Trophoblast cell (in vitro differentiated cells and primary cell): Measurements from ENCODE around the gene OST4.

Experiments used
- DNase-seq, 2 donors: peaks; one replicate each; pipeline ENCODE4 v3.0.0-alpha.2; 2016
- H2AFZ ChIP-seq: 2 replicates; pipeline ENCODE4 v1.6.1; 2013; ENCODE audit warnings: low read length, moderate library complexity, mild to moderate bottlenecking; ENCODE audit not compliant: insufficient read depth, poor library complexity
- H2AK5ac ChIP-seq: 2 replicates; pipeline ENCODE4 v1.6.1; 2013; ENCODE audit warnings: mild to moderate bottlenecking, low read length
- H2BK120ac ChIP-seq: 2 replicates; pipeline ENCODE4 v1.6.1; 2013; ENCODE audit warnings: low read length, mild to moderate bottlenecking, moderate library complexity; ENCODE audit not compliant: insufficient read depth, poor library complexity
- H2BK12ac ChIP-seq: 2 replicates; pipeline ENCODE4 v1.6.1; 2013; ENCODE audit warnings: mild to moderate bottlenecking, low read length, moderate library complexity
- H2BK5ac ChIP-seq: 2 replicates; pipeline ENCODE4 v1.6.1; 2013; ENCODE audit warnings: low read length, low read depth, moderate library complexity, mild to moderate bottlenecking; ENCODE audit not compliant: poor library complexity
- H3K14ac ChIP-seq: 2 replicates; pipeline ENCODE4 v1.6.1; 2013; ENCODE audit warnings: mild to moderate bottlenecking, low read length
- H3K18ac ChIP-seq: 2 replicates; pipeline ENCODE4 v1.6.1; 2013; ENCODE audit warnings: mild to moderate bottlenecking, low read length
- H3K23ac ChIP-seq: 2 replicates; pipeline ENCODE4 v1.6.1; 2013; ENCODE audit warnings: low read length
- H3K27ac ChIP-seq: 2 replicates; pipeline ENCODE4 v1.5.1; 2013; ENCODE audit warnings: low read depth, mild to moderate bottlenecking, inconsistent platforms, low read length, moderate library complexity
- H3K27me3 ChIP-seq: 2 replicates; pipeline ENCODE4 v1.6.1; 2013; ENCODE audit warnings: inconsistent platforms, mild to moderate bottlenecking, low read length, moderate library complexity; ENCODE audit not compliant: insufficient read depth
- H3K36me3 ChIP-seq, 2 experiments: 1 replicate in 1 of 2; 2 replicates in 1 of 2; pipeline ENCODE4 v1.6.1; 2013; ENCODE audit warnings: low read length in 2 of 2, mild to moderate bottlenecking in 2 of 2, moderate library complexity in 1 of 2; ENCODE audit not compliant: insufficient read depth in 2 of 2, control insufficient read depth in 1 of 2
- H3K4ac ChIP-seq: 2 replicates; pipeline ENCODE4 v1.6.1; 2013; ENCODE audit warnings: low read depth, mild to moderate bottlenecking, low read length, moderate library complexity
- H3K4me1 ChIP-seq, 2 experiments: 1 replicate in 1 of 2; 2 replicates in 1 of 2; pipeline ENCODE4 v1.6.1; 2013; ENCODE audit warnings: low read length in 2 of 2, mild to moderate bottlenecking in 2 of 2, moderate library complexity in 1 of 2; ENCODE audit not compliant: insufficient read depth in 2 of 2, control insufficient read depth in 1 of 2
- H3K4me2 ChIP-seq: 2 replicates; pipeline ENCODE4 v1.6.1; 2013; ENCODE audit warnings: inconsistent platforms, mild to moderate bottlenecking, low read length, moderate library complexity
- H3K4me3 ChIP-seq: 2 replicates; pipeline ENCODE4 v1.5.1; 2013; ENCODE audit warnings: mild to moderate bottlenecking, low read depth, low read length, inconsistent platforms
- H3K79me1 ChIP-seq: one replicate; pipeline ENCODE4 v1.6.1; 2013; ENCODE audit warnings: low read length
- H3K79me2 ChIP-seq: 2 replicates; pipeline ENCODE4 v1.6.1; 2013; ENCODE audit warnings: low read length, mild to moderate bottlenecking; ENCODE audit not compliant: control insufficient read depth, insufficient read depth, poor library complexity
- H3K9ac ChIP-seq: 2 replicates; pipeline ENCODE4 v1.6.1; 2013; ENCODE audit warnings: mild to moderate bottlenecking, low read length
- H3K9me3 ChIP-seq: 2 replicates; pipeline ENCODE4 v1.6.1; 2013; ENCODE audit warnings: low read depth, mild to moderate bottlenecking, control low read depth, inconsistent platforms, low read length; ENCODE audit not compliant: insufficient read depth
- H4K12ac ChIP-seq: 2 replicates; pipeline ENCODE4 v1.6.1; 2013; ENCODE audit warnings: low read depth, mild to moderate bottlenecking, low read length, moderate library complexity
- H4K8ac ChIP-seq: 2 replicates; pipeline ENCODE4 v1.6.1; 2013; ENCODE audit warnings: low read depth, mild to moderate bottlenecking, low read length, moderate library complexity
- H4K91ac ChIP-seq: one replicate; pipeline ENCODE4 v1.6.1; 2013; ENCODE audit warnings: low read depth, mild to moderate bottlenecking, low read length, moderate library complexity
- WGBS: extraction: QIAGEN DNeasy Blood & Tissue Kit; methylation state at CpG from one replicate; pipeline ENCODE4 v1.1.7; 2013; ENCODE audit warnings: missing lambda C conversion rate; ENCODE audit not compliant: insufficient read length, insufficient coverage; ENCODE audit errors: extremely low coverage; 5-methylcytosine and 5-hydroxymethylcytosine counted together

The OST4 gene

DNA sequence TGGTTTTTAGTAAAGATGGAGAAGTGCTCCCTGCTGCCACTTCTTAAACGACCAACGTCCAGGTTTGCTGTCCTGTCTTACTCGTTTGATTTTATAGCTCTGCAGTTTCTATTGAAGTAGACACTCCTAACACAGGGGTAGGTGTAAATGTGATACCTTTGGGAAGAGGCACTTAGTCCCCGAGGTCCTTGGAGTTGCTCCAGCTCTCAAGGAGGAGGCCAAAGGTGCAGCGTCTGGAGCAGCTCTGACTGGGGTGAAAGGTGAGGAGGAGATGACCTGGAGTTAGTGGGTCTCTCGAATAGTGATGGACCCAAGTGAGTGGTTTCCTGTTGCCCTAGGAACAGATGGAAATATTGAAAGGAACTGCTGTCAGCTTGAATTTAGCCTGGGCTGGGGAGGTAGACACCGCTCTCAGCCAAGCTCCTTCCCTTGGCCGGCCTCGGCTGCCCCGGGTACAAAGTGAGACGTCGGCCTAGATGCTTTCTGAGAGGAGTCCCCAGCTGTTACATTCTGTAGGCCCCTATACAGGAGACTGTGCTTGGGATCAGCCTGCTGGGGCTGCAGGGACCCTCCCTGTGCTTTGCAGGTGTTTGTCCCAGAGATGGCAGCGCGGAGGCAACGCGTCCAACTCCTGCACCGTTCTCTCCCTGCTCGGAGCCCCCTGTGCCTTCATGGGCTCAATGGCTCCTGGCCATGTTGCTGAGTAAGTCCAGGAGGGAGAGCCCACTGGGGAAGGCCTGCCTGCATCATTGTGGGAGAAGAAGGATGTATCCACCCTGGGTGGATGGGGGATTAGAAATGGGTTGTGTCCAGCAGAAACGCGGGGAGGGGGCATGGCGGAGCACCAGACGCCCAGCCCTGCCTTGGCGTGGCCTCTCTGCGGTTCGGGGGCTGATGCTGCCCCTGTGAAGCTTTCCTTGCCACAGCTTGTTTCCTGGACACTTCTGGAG, 20.6 kb upstream of the OST4 start:
- Histone ChIP-seq H3K9ac (no peak overlapping the region), H3K4ac (no peak overlapping the region), H2BK120ac (no peak overlapping the region), H3K4me1 (peaks cover 5 to 7% of the 10 kb centered on the region in 2 experiments), H4K12ac (no peak overlapping the region), H2BK12ac (no peak overlapping the region), H2AFZ (no peak overlapping the region), H3K4me3 (no peak overlapping the region), H4K8ac (no peak overlapping the region), H3K27me3 (no peaks in the 10 kb centered on the region), H2AK5ac (no peak overlapping the region), H3K9me3 (no peaks in the 10 kb centered on the region), H3K36me3 (no peaks in the 10 kb centered on the region), H3K79me1 (peaks cover 4% of the 10 kb centered on the region), H3K23ac (no peak overlapping the region), H3K79me2 (no peaks in the 10 kb centered on the region), H2BK5ac (no peak overlapping the region), H3K4me2 (no peak overlapping the region), H3K27ac (no peak overlapping the region), H3K14ac (no peak overlapping the region), H4K91ac (no peak overlapping the region), H3K18ac (no peak overlapping the region)
- no peak for DNase-seq
- WGBS: no CpG with 5 or more reads among the region's 25 CpGs

DNA sequence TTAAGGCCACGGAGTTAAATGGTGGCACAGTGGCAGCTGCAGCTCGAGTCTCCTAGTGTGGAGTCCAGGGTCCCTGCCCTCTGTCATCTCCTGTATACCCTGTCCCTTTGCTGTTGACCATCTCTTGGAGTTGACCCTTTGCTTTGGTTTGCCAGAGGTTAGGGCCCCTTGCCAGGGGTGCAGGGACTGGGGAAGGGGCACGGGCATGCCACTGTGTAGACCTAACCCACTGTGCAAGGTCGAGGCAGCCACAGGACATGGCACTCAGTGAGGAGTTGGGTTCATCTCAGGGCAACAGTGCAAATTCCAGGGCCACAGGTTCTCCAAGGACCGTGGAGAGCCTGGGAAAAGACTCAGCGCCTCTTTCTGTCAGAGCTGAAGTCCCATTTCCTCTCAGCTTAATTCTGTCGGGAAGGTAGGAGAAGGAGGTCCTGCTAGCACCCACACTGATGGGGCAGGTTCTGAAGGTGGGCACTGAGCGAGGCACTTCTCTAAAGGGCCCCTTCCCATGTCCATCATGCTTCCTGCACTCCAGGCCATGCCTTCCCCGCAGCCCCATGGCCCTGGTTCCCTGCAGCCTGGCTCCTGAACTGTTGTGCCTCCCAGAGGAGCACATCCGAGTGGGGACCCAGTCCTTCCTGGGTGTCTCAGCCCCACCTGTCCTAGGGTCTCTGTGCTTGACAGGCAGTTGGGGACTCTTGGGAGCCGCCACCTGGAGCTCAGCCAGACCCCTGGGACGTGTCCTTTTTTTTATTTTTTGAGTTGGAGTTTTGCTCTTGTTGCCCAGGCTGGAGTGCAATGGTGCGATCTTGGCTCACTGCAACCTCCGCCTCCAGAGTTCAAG, 17.9 kb upstream of the OST4 start:
- Histone ChIP-seq H4K12ac (no peak overlapping the region), H3K27ac (no peak overlapping the region), H3K4me3 (no peak overlapping the region), H4K91ac (no peak overlapping the region), H3K4me1 (peaks cover 5 to 12% of the 10 kb centered on the region in 2 experiments), H3K4ac (no peak overlapping the region), H3K14ac (no peak overlapping the region), H3K23ac (no peak overlapping the region), H3K9ac (no peak overlapping the region), H3K18ac (no peak overlapping the region), H3K27me3 (no peaks in the 10 kb centered on the region), H2BK5ac (no peak overlapping the region), H3K4me2 (no peak overlapping the region), H2AK5ac (no peak overlapping the region), H3K9me3 (no peaks in the 10 kb centered on the region), H3K79me2 (peaks cover 6% of the 10 kb centered on the region), H2BK120ac (no peak overlapping the region), H3K36me3 (no peaks in the 10 kb centered on the region), H2AFZ (no peak overlapping the region), H2BK12ac (no peak overlapping the region), H3K79me1 (peaks cover 8% of the 10 kb centered on the region), H4K8ac (no peak overlapping the region)
- WGBS: no CpG with 5 or more reads among the region's 14 CpGs
- DNase-seq: no peak

DNA sequence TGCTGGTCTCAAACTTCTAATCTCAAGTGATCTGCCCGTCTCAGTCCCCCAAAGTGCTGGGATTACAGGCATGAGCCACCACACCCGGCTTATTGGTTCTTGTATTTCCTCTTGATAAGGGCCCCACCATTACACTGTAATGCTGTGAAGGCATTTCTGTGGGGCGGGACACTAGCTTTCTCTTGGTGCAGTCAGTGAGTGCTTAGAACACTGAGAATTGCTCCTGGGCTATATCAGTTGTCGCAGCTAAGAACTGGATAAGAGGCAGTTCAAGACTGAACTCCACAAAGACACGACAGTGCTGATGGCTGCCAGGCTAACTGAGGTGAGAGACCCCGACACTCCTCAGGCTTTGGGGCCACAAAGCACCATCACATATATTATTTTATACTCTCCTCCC, 17.2 kb upstream of the OST4 start:
- Histone ChIP-seq H4K12ac (no peak overlapping the region), H3K27ac (no peak overlapping the region), H3K4ac (no peak overlapping the region), H2AK5ac (no peak overlapping the region), H3K9me3 (no peaks in the 10 kb centered on the region), H3K14ac (no peak overlapping the region), H3K36me3 (no peaks in the 10 kb centered on the region), H3K79me2 (peaks cover 6% of the 10 kb centered on the region), H3K27me3 (no peaks in the 10 kb centered on the region), H3K4me2 (no peak overlapping the region), H3K23ac (no peak overlapping the region), H3K4me3 (no peak overlapping the region), H3K18ac (no peak overlapping the region), H4K8ac (no peak overlapping the region), H2BK12ac (no peak overlapping the region), H4K91ac (no peak overlapping the region), H3K4me1 (peaks cover 5 to 12% of the 10 kb centered on the region in 2 experiments), H3K79me1 (peaks cover 8% of the 10 kb centered on the region), H2AFZ (no peak overlapping the region), H2BK5ac (no peak overlapping the region), H2BK120ac (no peak overlapping the region), H3K9ac (no peak overlapping the region)
- no peak for DNase-seq
- no CpG with 5 or more reads among the region's 6 CpGs for WGBS

DNA sequence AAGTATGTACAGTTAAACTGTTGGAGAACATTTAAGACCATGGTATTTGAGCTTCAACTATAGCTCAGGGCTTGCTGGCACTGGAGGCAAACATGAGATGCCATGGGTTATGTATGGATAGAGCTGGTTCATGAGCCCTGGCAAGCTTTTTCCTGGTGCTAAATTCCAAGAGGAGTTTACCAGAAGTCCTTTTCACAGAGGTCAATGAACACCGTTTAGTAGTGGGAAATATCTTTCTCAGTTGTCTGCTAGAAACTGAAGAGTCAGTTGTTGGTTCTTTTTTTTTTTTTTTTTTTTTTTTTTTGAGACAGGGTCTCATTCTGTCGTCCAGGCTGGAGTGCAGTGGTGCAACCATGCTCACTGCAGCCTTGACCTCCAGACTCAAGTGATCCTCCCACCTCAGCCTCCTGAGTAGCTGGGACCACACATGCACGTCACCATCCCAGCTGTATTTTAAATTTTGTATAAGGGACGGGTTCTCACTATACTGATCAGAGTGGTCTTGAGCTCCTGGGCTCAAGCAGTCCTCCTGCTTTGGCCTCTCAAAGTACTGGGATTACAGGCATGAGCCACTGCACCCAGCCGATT, 16.5 kb upstream of the OST4 start:
- Histone ChIP-seq H4K91ac (no peak overlapping the region), H3K27me3 (no peaks in the 10 kb centered on the region), H4K8ac (no peak overlapping the region), H3K4me2 (no peak overlapping the region), H3K27ac (no peak overlapping the region), H3K9me3 (no peaks in the 10 kb centered on the region), H2AFZ (no peak overlapping the region), H3K36me3 (no peaks in the 10 kb centered on the region), H3K23ac (no peak overlapping the region), H2AK5ac (no peak overlapping the region), H3K18ac (no peak overlapping the region), H2BK12ac (no peak overlapping the region), H2BK5ac (no peak overlapping the region), H3K14ac (no peak overlapping the region), H3K9ac (no peak overlapping the region), H3K4ac (no peak overlapping the region), H4K12ac (no peak overlapping the region), H2BK120ac (no peak overlapping the region), H3K4me3 (no peak overlapping the region), H3K79me1 (peaks cover 8% of the 10 kb centered on the region), H3K4me1 (peaks cover 5 to 12% of the 10 kb centered on the region in 2 experiments), H3K79me2 (peaks cover 6% of the 10 kb centered on the region)
- WGBS: no CpG with 5 or more reads among the region's 5 CpGs
- DNase-seq: no peak
